Activated naive CD8-positive, alpha-beta T cell (primary cell): ENCODE data around the gene GJD3.

Experiments used
- H3K27ac Mint-ChIP-seq: one replicate; pipeline ENCODE4 v1.8.0; 2021; ENCODE audit warnings: mixed read lengths
- H3K27me3 Mint-ChIP-seq: one replicate; pipeline ENCODE4 v1.8.0; 2021; ENCODE audit warnings: mixed read lengths
- H3K36me3 Mint-ChIP-seq: one replicate; pipeline ENCODE4 v1.8.0; 2021; ENCODE audit warnings: mixed read lengths
- H3K4me1 Mint-ChIP-seq: one replicate; pipeline ENCODE4 v1.8.0; 2021; ENCODE audit warnings: low read depth, mixed read lengths
- H3K4me3 Mint-ChIP-seq: one replicate; pipeline ENCODE4 v1.8.0; 2021; ENCODE audit warnings: mild to moderate bottlenecking, mixed read lengths
- H3K9me3 Mint-ChIP-seq: one replicate; pipeline ENCODE4 v1.8.0; 2021; ENCODE audit warnings: low read depth, mixed read lengths

Gene GJD3

DNA sequence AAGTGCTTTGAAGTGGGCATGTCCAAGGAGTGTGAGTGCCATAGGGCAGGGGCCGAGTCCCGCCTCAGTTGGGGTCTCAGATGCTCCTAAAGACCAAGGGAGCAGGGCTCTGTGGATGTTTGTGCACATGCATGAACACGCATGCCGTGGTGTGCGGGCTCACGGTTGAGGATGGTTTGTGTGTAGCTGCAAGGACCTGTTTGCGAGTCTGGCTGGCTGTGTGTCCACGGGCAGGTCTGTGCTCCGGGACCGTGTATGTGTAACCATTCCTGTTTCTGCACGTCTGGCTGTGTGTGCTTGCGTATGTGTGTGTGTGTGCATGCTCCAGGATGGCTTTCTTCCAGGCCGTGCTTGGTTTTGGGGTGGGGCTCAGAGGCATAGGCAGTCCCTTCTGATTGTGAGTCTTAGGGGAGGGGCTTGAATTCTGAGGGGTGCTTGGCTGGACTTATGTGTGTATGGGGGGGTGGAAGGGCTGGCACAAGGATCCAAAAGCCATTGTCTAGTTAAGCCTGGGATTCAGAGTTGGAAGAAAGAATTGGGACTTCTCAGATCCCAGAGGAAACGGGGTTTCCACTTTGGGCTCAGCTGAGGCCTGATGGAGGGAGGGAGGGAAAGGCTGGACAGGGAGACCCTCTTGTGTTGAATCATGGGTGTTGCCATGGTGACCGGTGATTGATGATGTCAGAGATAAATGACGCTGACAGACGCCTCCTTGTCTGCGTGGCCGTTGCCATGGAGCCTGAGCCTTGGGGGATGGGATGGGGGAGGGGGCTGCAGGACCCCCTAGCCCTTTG, 14.4 kb downstream of the GJD3 start:
- Mint-ChIP-seq H3K9me3 (no peaks in the 10 kb centered on the region), H3K4me1 (peaks cover 55% of the 10 kb centered on the region), H3K4me3 (no peak overlapping the region), H3K27ac (no peak overlapping the region), H3K27me3 (no peaks in the 10 kb centered on the region), H3K36me3 (peaks cover 5% of the 10 kb centered on the region)

DNA sequence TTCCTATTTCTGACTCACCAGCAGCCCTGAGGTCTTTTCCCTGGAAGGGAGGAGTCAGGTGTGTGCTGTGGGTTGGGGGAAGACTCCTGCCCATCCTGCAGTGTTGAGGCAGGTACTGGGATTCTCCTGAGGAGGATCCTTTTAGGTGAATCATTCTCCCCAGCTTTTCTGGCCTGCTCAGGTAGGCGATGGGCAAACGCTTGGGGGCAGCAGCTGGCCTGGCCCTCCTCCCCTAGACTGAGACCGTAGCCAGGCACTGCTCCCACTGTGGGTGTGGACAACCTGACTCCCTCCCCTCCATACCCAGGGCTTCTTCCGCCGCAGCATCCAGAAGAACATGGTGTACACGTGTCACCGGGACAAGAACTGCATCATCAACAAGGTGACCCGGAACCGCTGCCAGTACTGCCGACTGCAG, 15.1 kb downstream of the GJD3 start:
- H3K9me3 Mint-ChIP-seq: no peaks in the 10 kb centered on the region
- peak overlapping the region; percentile 61 for H3K27ac Mint-ChIP-seq
- H3K4me1 Mint-ChIP-seq: peaks cover 62% of the 10 kb centered on the region
- H3K36me3 Mint-ChIP-seq: peaks cover 5% of the 10 kb centered on the region
- H3K4me3 Mint-ChIP-seq: no peak overlapping the region
- no peaks in the 10 kb centered on the region for H3K27me3 Mint-ChIP-seq

DNA sequence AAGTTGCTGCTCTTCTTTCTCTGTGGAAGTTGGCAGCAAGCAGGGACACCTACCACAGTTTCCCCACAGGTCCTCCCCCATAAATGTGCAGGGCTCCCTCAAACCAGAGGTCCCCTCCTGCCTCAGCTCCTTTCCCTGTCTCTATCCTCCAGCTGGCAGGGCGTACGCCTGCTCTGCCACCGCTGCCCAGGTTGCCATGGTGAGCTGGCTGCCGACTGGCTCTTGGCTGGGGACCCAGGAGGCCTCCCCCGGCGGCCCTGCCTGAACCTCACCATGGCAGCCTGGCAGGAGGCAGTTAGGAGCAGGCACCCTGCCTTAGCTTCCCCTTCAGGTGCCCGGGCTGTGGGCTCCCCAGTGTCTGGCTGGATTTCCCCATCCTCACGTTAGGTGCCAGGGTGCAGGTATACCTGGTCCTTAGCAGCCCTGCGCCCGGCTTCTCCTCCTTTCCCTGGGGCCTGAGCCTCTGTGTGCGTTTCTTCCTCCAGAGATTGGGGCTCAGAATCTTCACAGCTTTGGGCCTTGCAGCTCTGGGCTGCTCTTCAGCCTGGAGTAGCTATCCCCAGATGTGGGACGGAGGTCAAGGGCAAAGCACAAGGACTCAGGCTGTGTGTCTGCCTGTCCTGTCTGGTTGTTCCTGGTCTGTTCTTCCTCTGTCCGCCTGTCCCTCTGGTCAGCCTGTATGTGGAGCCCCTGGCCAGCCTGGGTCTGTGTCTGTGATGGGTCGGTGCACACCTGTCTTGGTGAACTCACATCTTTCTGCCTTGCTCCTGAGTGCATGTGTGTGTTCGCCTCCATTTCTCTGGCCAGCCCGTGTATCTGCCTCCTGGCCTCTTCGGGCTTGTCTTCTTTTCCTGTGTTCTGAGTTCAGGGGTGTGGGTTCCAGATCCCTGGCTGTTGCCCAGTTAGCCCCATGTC, 15.7 kb downstream of the GJD3 start:
- no peaks in the 10 kb centered on the region for H3K27me3 Mint-ChIP-seq
- peaks cover 5% of the 10 kb centered on the region for H3K36me3 Mint-ChIP-seq
- H3K9me3 Mint-ChIP-seq: no peaks in the 10 kb centered on the region
- H3K4me3 Mint-ChIP-seq: no peak overlapping the region
- peaks cover 68% of the 10 kb centered on the region for H3K4me1 Mint-ChIP-seq
- peak overlapping the region; percentile 61 for H3K27ac Mint-ChIP-seq

DNA sequence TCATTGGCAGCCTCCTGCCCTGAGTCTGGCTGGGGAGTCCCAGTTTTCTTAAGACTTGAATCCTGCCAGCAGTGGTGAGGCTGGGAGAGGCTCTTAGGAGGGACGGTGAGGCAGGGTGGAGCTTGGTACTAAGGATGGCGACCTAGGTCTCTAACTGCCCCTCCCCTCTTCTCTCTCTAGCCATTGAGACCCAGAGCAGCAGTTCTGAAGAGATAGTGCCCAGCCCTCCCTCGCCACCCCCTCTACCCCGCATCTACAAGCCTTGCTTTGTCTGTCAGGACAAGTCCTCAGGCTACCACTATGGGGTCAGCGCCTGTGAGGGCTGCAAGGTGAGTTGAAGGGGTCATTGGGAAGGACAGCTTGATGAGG, 16.4 kb downstream of the GJD3 start:
- Mint-ChIP-seq H3K27me3 (no peaks in the 10 kb centered on the region), H3K4me3 (peak overlapping the region; percentile 27), H3K36me3 (peaks cover 5% of the 10 kb centered on the region), H3K4me1 (peaks cover 74% of the 10 kb centered on the region), H3K9me3 (no peaks in the 10 kb centered on the region), H3K27ac (peak overlapping the region; percentile 22)

DNA sequence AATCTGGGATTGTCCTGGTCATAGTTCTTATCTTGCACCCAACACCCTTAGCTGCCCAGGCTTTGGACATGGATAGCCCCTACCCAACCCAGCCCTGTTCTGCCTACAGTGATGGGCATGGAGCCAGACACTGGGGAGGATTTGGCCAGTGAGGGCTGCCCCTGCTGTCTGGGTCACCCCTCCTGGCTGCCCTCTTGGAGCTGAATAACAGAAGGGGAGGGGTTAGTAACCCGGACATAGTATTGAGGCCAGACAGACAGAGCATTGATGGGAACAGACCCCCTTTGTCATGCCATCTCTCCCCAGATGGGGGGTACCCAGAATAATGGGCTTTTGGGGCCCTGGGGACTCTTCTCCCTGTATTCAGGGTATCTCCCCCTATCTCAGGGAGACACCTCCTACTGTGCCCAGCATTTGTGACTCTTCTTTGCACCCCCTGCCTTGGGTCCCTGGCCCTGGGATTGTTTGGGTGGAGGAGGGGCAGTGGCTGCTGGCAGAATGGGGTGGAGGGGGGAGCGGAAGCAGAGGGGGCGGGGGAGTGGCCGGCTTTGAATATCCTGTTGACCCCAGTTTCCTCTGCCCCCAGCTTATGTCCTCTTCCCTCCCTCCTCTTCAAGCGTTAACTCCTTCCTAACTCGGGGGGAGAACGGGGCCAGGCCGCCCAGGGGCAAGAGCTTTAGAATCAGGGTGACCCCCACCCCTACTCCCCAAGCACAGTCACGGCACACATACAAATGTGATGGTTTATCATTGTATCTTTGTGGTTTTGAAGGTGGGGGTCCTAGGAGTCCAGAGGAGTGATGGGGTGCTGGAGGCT, 17.0 kb downstream of the GJD3 start:
- Mint-ChIP-seq H3K36me3 (peaks cover 4% of the 10 kb centered on the region), H3K4me1 (peaks cover 74% of the 10 kb centered on the region), H3K9me3 (no peaks in the 10 kb centered on the region), H3K27me3 (no peaks in the 10 kb centered on the region), H3K4me3 (peak overlapping the region; percentile 27), H3K27ac (peak overlapping the region; percentile 41)

DNA sequence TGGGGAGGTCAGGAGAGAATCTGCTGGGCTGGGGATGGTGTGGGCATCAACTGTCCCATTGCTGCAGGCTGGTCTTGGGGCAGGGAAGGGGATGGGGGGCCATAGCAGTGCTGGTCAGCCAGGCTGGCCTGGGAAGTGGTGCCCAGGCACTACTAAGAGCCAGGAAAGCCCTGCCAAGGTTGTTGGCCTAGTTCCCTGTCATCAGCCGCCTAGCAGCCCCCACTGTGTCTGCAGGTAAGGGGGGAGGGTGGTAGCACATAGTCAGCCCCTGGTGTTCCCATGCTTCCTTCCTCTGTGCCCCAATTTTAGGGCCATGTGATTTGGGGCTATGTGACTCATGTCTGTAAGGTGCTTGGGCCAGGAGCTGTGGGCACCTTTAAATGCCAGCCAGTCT, 17.8 kb downstream of the GJD3 start:
- no peaks in the 10 kb centered on the region for H3K27me3 Mint-ChIP-seq
- H3K4me1 Mint-ChIP-seq: peaks cover 69% of the 10 kb centered on the region
- no peaks in the 10 kb centered on the region for H3K36me3 Mint-ChIP-seq
- H3K27ac Mint-ChIP-seq: peak overlapping the region; percentile 41
- H3K4me3 Mint-ChIP-seq: peak overlapping the region; percentile 42
- H3K9me3 Mint-ChIP-seq: no peaks in the 10 kb centered on the region

DNA sequence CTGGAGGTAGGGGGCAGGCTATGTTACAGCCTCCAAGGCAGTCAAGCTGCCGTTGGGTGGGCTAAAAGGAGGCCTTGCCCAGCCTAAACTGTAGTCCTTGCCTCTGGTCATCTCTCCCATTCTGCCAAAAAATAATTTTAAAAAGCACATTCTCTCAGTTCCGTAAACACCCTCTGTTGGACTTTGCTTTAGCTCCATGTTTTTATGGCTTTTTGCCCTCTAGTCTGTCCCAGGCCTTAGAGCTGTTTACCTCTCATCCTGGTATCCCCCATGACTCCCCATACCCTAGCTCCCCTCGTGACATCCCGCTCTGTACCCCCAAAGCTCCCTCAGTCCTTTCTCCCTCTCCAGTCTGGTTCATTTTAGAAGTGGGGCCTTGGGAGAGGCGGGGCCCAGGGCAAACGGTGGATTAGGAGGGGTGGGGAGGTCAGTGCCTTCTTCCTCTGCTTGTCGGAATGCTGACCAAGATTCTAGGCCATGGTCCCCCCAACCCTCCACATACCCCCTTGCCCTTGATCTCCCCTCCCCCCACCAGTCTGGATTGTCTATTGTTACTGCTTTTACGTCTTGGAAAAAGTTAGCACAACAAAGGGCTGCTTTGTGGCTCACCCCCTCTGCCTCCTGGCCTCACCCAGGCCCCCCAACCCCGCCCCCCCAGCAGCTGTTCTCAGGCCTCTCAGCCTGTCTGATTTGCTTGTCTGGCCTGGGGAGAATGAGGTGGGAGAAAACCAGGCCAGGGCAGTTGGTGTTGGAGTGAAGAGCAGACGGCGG, 18.4 kb downstream of the GJD3 start:
- H3K36me3 Mint-ChIP-seq: no peaks in the 10 kb centered on the region
- peak overlapping the region; percentile 64 for H3K27ac Mint-ChIP-seq
- H3K4me1 Mint-ChIP-seq: peaks cover 68% of the 10 kb centered on the region
- H3K9me3 Mint-ChIP-seq: no peaks in the 10 kb centered on the region
- H3K27me3 Mint-ChIP-seq: no peaks in the 10 kb centered on the region
- peak overlapping the region; percentile 67 for H3K4me3 Mint-ChIP-seq

DNA sequence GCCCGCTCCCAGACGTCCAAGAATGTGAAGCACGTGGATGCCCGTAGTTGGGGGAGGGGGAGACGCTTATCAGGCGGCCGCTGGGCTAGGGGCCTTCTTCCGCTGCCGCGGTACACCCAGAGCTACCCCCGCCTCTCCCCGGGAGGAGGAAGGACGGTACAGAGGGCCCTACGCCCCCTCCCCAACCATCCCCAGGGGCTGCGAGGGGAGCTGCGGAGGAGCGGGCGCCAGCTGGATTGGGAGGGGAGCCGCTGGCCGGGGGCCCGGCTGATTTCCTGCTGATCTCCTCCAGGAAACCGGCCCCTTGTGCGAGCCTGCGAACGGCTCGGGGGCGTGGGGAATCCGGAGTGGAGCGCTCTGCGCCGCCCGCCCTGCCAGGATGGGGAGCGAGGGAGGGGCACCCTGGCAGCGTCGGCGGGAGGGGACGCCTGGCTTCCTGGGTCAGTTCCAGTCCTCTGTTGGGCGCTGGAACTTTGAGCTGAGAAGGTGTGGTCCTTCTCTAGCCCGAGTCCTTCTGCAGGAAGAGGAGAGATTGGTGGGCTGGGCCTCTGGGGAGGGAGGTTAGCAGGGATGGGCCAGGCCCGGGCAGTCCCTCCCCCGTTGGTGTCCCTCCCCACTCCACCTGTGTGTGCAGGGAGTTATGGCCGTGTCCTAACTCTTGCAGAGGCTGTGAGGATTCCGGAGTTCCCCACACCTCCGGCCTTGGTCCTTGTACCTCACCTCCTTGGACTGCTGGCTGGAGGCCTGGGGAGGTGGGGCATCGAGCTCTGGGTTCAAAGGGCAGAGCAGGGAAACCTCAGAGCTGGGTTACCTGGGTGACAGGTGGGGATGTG, 19.2 kb downstream of the GJD3 start:
- peak overlapping the region; percentile 74 for H3K27ac Mint-ChIP-seq
- no peaks in the 10 kb centered on the region for H3K9me3 Mint-ChIP-seq
- peak overlapping the region; percentile 78 for H3K4me3 Mint-ChIP-seq
- no peaks in the 10 kb centered on the region for H3K27me3 Mint-ChIP-seq
- peaks cover 2% of the 10 kb centered on the region for H3K36me3 Mint-ChIP-seq
- peaks cover 76% of the 10 kb centered on the region for H3K4me1 Mint-ChIP-seq

DNA sequence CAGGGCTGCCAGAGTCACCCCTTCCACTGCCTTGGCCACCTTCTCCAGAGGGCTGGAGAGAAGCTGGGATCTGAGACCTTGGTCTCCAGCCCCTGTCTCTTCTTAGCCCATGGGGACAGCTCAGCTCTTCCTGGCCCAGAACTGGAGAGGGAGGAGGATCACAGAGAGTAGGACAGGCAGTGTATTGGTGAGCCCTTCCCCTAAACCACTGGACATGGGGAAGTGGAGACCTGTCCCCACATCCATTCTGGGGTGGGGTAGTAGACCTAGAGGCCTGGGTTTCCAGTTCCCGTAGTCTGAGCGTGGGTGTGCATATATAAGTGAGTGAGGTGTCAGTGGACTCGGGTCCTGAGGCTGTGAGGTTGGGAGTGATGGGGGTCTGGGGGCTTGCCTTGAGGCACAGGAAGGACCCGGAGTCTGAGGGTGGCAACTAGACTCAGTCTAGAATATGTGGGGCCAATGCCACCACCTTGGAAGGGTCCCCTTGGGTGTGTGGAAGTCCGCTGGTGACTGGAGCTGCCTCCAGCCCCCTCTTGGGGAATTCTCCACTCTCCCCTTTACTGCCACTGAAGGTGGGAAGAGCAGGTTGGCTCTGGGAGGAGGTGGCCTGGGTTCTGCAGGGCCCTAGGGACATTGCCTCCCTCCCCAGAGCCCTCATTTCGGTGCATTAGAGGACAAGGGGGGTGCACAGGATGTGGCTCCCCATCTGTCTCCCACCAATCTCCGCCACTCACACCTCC, 19.9 kb downstream of the GJD3 start:
- Mint-ChIP-seq H3K27me3 (no peaks in the 10 kb centered on the region), H3K9me3 (no peaks in the 10 kb centered on the region), H3K36me3 (peaks cover 5% of the 10 kb centered on the region), H3K27ac (peak overlapping the region; percentile 74), H3K4me3 (peak overlapping the region; percentile 78), H3K4me1 (peaks cover 78% of the 10 kb centered on the region)

DNA sequence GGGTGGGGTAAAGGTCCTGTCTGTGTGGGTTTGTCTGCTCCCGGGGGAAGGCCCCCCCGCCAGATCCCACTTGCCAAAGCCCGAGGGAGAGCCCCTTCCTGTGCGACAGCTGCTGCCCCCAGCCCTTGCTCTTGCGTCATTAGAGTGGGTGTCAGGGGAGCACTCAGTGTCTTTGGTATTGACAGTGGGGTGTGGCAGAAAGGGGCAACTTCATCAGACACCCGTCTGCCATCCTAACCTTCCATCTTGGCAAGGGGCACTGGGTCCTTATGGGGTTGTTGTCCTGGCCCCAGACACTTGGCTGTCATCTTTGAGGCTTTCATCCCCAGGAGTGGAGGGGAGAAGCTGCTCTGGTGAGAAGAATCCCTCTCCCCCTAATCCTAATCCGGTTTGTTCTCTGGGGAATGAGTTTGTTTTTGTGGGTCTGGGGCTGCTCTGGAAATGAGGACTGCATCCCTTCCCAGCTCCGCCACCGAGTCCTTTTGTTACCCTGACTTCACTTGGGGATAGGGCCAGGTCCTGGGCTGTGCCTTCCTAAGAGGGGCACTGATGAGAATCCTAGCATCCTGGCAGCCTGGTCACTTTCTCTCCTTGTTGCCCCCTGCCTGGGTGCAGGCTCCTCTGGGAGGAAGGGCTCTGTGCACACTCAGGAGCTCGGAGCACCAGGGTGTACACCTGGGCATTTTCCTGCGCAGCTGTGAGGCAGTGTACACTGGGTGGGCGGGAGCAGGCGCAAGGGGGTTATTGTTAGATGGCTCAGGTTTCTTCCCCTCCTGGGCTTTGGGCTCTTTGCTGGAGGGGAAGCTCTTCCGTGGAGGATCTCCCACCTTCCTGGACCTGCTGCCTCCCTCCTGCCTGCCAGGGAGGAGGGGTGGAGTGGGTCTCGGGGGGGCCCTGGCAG, 21.1 kb downstream of the GJD3 start:
- no peaks in the 10 kb centered on the region for H3K9me3 Mint-ChIP-seq
- peaks cover 5% of the 10 kb centered on the region for H3K36me3 Mint-ChIP-seq
- peak overlapping the region; percentile 54 for H3K27ac Mint-ChIP-seq
- H3K27me3 Mint-ChIP-seq: no peaks in the 10 kb centered on the region
- H3K4me3 Mint-ChIP-seq: peak overlapping the region; percentile 79
- peaks cover 77% of the 10 kb centered on the region for H3K4me1 Mint-ChIP-seq

DNA sequence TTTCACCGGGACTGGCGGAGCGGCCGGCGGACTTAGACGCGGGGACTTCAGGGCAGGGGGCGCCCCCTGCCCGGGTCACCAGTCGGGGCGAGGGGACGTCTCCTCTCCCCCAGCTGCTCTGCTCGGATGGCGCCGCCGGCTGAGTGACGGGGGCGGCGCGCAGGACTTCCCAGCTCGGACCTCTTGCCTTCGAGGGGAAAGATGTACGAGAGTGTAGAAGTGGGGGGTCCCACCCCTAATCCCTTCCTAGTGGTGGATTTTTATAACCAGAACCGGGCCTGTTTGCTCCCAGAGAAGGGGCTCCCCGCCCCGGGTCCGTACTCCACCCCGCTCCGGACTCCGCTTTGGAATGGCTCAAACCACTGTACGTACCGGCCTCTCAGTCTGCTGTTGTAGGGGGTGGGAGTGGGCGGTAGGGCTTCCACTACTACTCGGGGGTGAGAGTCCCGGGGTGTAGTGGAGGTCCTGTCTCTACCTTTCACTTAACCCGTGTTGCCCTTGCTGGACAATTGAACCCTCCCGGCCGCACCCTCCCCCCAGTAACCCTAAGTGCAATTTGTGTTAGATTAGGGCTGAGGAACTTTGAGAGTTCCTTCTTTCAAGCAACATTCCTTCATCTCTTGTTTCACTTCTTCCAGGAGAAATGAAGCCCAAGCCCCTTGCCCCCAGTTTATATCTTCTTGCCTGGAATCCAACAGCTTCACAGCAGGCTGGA, 21.9 kb downstream of the GJD3 start:
- Mint-ChIP-seq H3K36me3 (peaks cover 5% of the 10 kb centered on the region), H3K27me3 (no peaks in the 10 kb centered on the region), H3K4me3 (peak overlapping the region; percentile 79), H3K9me3 (no peaks in the 10 kb centered on the region), H3K27ac (peak overlapping the region; percentile 54), H3K4me1 (peaks cover 79% of the 10 kb centered on the region)
